Gastroesophageal sphincter (tissue), 3 donors: ENCODE data around the gene B4GALT2.

Source experiments
- EP300 ChIP-seq: sonication (generic); formaldehyde crosslinking; IDR thresholded peaks from one replicate; pipeline ENCODE4 v1.6.1; 2017; ENCODE audit warnings: antibody characterized with exemption, mild to moderate bottlenecking
- POLR2A ChIP-seq, 2 donors: fragments of 450-650 bp; IDR thresholded peaks; one replicate each; pipeline ENCODE4 v1.6.1; 2017; ENCODE audit warnings: antibody characterized with exemption in 2 of 2, mild to moderate bottlenecking in 2 of 2, moderate library complexity in 1 of 2
- TF ChIP-seq, protein P1 (sequence below), 4 experiments: fragments of 200-600 bp in 2 of 4; fragments of 450-650 bp in 2 of 4; sonication (generic) in 1 of 4; IDR thresholded peaks; one replicate each; pipeline ENCODE4 v1.5.1; 2017 to 2019; ENCODE audit warnings: antibody characterized with exemption in 4 of 4, mild to moderate bottlenecking in 2 of 4, moderate library complexity in 2 of 4

DNA sequence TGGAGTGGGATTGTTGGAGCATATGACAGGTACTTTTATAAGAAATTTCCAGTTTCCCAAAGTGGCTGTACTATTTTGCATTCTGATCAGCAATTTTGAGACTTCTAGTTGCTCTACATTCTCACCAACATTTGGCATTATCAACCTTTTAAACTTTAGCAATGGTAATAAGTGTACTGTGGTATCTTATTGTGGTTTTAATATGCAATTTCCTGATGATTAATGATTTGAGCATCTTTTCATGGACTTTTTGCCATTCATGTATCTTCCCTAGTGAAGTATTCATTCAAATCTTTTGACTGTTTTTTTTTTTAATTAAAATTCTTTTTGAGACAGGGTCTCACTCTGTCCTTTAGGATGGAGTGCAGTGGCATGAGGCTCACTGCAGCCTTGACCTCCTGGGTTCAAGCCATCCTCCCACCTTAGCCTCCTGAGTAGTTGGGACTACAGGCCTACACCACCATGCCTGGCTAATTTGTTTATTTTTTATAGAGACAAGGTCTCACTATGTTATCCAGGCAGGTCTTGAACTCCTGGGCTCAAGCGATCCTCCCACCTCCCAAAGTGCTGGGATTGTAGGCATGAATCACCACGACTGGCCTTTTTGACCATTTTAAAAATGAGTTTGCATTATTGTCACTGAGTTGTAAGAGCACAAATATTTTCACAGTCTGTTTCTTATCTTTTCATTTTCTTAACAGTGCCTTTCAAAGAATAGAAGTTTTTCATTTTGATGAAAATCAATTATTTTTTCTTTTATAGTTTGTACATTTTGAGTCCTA, 60.1 kb downstream of the B4GALT2 start:
- TF ChIP-seq, protein P1, sequence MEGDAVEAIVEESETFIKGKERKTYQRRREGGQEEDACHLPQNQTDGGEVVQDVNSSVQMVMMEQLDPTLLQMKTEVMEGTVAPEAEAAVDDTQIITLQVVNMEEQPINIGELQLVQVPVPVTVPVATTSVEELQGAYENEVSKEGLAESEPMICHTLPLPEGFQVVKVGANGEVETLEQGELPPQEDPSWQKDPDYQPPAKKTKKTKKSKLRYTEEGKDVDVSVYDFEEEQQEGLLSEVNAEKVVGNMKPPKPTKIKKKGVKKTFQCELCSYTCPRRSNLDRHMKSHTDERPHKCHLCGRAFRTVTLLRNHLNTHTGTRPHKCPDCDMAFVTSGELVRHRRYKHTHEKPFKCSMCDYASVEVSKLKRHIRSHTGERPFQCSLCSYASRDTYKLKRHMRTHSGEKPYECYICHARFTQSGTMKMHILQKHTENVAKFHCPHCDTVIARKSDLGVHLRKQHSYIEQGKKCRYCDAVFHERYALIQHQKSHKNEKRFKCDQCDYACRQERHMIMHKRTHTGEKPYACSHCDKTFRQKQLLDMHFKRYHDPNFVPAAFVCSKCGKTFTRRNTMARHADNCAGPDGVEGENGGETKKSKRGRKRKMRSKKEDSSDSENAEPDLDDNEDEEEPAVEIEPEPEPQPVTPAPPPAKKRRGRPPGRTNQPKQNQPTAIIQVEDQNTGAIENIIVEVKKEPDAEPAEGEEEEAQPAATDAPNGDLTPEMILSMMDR (IDR thresholded peaks at IDR 0.05), result no peak
- no peak for TF ChIP-seq POLR2A (IDR thresholded peaks at IDR 0.05)
- TF ChIP-seq EP300, result no peak
